Activated CD4-positive, alpha-beta T cell treated with anti-CD3 and anti-CD28 coated beads, Interleukin-2, Interleukin-6, amounts not matched to agents 100 ng/mL and 50 ng/mL, durations not matched to agents 16 hours and 8 hours (primary cell): ENCODE data around the gene NUDT3.

ENCODE experiments used
- DNase-seq: peaks from one replicate; pipeline ENCODE4 v3.0.0-alpha.2; 2020

Gene NUDT3

GRCh38 chr6:34236131-34236442 is 156.4 kb downstream of the NUDT3 start:
- DNase-seq = peak; percentile 62

GRCh38 chr6:34235307-34236130 is 156.9 kb downstream of the NUDT3 start:
- DNase-seq = peak; percentile 72

GRCh38 chr6:34234667-34235306 is 157.7 kb downstream of the NUDT3 start:
- DNase-seq = no peak

GRCh38 chr6:34233867-34234266 is 158.6 kb downstream of the NUDT3 start:
- DNase-seq = no peak

- no peak for DNase-seq
Observed at GRCh38 chr6:34232901-34233300, 159.6 kb downstream of the NUDT3 start.

GRCh38 chr6:34231566-34232336 is 160.7 kb downstream of the NUDT3 start:
- DNase-seq = no peak

GRCh38 chr6:34230653-34231371 is 161.7 kb downstream of the NUDT3 start:
- DNase-seq = no peak

GRCh38 chr6:34229877-34230276 is 162.6 kb downstream of the NUDT3 start:
- no peak for DNase-seq
